GM21515 (cell line): ENCODE results near the gene ZACN.

ENCODE experiments used
- ATAC-seq: cut with Tn5 transposase; IDR thresholded peaks from one replicate; pipeline ENCODE4 v1.9.1; 2021; ENCODE audit not compliant: unreplicated experiment

Gene ZACN

DNA sequence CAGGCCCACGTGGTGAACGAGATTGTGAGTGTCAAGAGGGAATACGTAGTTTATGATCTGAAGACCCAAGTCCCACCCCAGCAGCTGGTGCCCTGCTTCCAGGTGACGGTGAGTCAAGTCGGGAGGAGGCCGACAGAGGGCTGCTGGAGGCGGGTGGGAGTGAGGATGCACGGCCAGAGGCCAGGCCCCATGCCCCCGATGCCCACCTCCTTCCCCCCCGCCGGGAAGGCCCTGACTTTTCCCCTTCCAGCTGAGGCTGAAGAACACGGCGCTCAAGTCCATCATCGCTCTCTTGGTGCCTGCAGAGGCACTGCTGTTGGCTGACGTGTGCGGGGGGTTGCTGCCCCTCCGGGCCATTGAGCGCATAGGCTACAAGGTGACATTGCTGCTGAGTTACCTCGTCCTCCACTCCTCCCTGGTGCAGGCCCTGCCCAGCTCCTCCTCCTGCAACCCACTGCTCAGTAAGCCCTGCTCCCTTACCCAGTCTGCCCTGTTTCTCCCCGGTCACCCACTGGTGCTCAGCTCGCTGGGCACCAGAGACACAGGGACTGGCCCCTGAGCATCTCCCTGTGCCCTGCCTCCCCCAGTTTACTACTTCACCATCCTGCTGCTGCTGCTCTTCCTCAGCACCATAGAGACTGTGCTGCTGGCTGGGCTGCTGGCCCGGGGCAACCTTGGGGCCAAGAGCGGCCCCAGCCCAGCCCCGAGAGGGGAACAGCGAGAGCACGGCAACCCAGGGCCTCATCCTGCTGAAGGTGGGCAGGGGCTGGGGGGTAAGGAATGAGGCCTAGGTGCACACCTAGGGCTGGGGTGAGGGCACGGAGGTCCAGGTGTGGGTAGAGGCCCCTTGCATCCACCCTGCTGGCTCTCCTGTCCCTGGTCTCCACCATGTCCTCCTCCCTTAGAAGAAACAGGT, 2.6 kb downstream of the ZACN start:
- ATAC-seq: no peak

DNA sequence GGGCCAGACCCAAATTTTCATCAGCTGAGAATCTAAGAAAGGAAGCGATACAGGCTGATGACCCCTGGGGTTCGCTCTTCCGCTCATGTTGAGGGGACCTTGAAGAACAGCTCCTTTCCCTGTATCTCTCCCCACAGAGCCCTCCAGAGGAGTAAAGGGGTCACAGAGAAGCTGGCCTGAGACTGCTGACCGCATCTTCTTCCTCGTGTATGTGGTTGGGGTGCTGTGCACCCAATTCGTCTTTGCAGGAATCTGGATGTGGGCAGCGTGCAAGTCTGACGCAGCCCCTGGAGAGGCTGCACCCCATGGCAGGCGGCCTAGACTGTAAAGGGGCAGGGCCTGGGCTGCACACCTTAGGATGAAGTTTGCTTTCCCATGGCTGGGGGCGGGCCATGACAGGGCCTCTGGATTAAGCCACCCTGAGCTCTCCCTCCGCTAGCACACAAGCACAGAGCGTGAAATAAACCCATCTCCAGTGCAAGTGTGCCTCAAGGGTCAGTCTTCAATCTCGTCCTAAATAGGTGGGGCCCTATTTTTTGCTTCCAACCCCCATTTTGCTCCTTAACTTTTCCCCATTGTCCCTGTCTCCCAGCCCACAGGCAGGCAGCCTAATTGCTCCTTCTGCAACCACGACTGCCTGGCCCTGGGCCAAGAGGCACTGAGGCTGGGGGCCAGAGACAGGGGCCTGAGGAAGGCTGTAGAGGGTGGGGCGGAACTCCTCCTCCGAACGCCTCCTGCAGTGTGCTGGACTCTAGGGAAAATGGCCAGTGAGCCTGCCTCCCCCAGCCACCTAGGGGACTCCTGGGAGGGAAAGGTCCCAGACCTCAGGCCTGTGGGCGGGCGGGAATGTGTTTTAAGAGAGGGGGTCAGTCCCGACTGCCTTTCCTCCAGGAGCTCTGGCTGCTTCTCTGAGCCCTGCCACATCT, 3.6 kb downstream of the ZACN start:
- ATAC-seq: no peak

DNA sequence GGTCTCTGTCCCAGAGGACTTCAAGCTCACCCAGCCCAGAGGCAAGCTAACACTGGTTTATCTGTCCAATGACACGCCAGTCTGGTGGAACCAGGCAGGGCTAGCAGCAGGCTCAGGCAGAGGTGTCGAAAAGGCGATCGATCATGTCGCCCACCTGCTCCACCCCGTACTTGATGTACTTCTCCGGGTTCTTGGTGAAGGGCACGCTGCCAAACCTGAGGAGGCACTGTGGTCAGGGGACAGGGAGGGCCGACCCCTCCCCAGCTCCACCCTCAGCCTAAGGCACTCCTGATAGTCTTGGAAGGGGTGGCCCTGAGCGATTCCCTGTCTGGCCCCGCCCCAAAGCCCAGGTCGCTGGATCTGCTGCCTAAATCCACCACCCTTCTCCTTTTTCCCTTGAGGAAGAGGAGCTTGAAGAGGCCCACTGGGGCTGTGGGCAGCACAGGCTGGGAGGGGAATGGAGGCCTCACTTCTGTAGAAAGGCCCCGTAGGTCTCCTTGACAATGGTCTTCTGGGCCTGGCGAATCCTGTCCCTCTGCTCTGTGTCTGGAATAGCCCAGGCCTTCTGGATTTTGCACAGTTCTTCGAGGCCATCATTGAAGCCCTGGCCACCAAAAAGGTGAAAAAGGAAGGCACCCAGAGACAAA, 4.7 kb downstream of the ZACN start:
- no peak for ATAC-seq

DNA sequence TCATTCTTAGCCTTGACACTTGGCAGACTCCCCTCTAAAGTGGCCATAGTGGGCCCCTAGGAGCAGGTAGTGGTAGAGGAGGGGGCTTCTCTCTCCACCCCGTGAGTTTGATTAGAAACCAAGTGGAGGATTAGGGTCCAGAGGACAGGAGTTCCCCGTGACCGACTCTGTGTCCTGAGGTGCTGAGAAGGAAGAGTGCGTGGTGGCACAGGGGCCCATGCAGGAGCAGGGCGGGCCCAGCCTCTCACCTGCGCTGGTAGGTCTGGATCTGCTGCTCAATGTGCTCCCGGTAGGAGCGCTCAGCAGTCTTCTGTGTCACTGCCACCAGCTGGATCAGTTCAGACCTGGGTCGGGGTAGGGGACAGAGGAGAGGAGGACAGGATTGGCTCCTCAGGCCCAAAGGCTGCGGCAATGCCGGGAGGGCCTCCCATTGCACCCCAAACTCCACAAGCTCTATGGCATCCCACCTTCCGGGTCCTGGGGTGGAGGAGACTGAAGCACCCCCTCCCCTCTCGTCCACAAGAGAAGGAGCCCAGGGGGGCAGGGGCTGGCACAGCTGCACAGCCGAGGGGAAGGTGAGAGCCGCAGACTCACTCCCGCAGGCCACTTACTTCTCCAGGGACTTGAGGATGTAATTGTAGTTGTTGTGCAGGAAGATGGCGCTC, 6.2 kb downstream of the ZACN start:
- no peak for ATAC-seq

DNA sequence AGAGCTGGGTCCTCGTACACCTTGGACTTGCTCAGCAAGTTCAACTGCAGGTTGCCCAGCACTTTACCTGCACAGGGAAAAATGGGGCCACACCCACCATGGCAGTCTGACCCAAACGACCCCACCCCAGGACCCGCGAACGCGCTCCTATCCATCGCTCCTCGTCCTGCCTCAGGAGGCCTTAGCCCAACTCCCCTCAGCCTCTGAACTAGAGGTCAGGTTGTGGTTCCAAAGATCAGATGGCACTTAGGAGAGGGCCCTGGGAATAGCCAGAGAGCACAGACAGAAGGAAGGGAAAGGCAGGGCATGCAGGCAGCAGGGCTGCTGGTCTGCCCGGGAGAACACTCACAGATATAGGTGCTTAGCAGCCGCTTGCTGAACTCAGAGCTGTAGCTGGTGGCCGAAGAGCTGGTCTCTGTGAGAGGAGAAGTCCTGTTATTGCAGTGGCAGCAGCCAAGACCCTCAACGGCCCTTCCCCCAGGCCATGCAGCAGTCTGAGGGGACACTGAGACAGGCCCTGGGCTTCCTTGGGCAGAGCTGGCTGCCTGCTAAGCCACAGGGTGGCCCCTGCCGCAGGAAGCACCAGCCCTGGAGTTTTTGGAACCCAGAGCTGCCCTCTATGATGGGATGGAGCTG, 6.9 kb downstream of the ZACN start:
- no peak for ATAC-seq

DNA sequence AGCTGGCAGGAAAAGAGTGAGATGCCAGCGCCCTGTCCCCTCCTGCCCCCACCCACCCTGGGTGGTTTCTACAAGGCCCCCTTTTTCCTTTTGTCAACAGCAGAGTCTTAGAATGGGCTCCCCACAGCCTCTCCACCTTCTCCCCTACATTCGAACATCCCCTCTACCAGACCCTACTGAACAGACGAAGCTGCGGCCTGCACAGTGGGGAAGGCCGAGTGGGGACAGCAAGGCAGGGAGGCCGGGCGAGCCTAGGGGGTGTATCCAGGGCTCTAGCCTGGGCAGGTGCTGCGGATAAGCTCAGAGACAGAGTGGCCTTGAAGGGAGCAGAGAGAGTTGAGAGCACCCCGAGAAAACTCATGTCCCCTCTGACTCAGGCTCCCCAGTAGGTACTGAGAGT, 7.4 kb downstream of the ZACN start:
- no peak for ATAC-seq

DNA sequence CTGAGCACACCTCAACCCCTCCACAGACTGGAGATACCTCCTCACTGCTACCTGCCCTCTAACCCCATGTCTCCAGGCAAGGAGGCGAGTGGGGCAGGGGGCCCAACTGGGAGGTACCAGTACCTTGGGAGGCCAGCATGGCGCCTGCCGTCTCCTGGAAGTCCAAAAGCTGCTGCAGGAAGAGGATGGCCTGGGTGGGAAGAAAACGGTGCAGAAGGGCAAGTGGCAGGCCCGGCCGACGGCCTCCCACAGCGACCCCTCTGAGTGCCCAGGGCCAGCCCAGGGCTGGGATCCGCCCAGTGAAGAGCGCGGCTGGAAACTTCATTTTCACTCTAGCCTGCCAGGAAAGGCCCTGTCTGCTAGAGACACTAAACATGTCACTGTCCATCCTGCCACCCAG, 8.5 kb downstream of the ZACN start:
- ATAC-seq: no peak

DNA sequence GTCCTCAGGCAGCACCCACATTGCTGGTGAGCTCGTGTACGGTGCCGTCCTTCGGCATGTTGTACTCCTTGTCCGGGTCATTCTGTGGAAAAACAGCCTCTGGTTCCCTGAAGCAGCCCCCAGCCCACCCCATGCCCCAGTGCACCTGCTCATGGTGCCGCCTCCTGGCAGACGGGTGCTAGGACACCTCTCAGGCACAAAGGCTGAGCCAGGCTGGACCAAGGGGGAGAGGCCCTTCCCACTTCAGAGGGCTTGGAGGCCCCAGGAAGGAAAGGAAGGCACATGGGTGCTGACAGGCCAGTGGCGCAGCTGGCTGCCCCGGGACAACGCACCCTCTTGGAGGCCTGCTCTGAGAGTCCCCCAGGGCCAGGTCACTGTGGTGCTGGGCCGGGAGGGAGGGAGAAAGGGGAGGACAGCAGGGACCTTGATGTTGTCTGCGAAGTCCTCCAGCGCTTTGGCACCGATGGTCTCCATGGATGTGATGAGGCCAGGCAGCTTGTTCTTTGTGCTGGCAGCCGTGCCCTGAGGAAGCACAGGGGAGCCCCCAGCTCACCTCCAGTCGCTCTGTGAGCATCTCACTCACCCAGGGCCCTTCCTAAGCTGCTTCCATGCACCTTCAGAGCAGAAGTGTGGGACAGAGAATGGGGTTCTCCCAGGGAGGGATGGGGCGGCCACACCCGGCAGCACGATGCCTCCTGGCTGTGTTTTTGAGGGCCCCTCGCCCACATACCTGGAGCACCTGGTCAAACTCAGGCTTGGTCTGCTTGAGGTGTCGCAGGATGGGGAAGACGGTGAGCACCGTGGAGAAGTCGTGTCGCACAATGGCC, 9.3 kb downstream of the ZACN start:
- ATAC-seq: no peak

DNA sequence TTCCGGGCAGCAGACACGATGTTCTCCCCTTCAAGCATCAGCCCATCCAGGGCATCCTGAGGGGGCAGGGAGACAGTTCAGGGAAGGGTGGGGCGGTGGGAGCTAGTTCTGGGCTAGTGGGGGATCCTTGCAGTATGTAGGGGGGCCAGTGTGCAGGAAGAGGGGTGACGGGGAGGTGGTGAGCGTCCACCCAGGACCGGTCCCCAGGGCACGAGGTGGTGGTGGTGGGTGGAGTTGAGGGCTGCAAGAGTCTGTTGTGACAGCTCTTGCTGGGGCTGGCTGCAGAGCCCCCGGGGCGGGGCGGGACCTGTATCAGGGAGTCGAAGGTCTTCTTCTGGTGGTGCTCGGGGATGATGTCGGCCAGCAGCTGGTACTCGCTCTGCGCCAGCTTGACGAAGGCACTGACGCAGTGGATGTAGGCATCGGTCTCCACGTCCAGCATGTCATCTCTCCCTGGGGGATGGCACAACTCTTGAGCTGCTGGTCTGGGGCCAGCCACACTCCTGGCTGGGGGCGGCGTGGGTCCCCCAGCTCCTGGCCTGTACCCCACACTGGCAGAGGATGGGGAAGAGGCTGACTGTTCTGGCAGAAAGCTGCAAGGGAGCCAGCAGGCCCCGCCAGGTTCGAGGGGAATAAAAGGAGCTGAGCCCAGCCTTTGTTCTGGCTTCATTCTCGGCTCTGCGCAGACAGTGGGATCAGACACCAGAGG, 10.0 kb downstream of the ZACN start:
- no peak for ATAC-seq

DNA sequence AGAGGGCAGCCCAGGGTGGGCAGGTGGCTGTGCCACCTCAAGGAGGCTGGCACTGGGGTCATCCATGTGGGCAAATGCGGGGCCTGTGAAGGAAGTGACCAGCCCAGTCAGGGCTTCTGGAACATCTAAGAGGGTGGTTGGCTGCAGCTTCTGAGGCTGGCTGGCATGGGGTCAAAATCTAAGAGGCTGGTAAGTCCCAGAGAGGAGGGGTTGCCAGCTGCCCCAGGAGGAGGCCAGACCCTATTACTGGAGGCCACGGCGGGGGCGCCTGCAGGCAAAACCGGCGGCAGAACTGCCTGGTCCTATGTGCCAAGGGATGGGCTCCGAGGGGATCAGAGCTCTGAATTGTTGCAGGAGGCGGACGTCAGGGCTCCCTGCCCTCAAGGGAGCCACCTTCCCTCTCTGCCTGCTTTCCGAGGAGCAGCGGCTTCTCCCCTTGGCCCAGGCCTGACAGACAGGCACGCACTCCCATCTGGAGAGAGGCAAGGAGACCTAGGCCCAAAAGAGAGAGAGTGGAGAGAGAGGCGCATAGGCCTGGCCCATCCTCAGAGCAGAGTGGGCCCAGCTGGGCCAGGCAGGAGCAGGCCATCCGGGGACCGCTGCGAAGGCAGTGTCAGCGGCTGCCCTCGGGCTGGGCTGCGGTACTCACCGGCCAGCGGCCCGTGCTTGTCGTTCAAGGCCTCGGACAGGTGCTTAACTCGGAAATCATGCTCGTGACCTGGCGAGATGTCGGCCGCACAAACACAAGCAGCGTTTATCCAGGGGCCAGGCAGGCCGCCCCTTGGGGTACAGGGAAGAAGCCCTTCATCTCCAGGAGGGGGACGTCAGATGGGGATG, 10.9 kb downstream of the ZACN start:
- ATAC-seq: no peak

DNA sequence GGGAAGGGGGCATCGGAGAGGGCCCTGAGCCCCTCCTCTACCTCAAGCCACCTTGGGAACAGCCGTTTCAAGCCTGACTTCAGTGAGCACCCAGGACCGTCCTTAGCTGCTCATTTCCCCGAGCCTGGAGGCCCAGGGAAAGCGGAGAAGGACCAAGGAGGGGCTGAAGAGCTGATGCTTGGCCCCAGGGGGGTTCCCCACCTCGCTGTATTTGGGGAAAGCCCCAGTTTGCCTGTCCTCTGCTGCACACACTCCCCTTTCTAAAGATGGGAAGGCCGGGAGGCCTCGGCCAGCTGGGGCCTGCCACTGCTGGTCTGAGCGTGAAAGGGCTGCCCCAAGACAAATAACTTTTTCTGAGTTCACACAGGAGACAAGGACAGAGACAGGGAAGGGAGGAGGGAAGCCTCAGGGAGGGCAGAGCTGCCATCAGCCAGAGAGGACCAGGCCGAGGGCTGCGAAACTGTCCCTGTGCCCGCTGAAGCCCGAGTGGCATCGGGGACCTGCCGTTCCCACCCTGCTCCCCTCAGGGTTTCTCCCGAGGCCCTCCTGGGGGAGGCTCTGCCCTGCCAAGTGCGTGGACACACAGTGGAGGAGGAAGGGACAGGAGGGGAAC, 11.6 kb downstream of the ZACN start:
- ATAC-seq: no peak

DNA sequence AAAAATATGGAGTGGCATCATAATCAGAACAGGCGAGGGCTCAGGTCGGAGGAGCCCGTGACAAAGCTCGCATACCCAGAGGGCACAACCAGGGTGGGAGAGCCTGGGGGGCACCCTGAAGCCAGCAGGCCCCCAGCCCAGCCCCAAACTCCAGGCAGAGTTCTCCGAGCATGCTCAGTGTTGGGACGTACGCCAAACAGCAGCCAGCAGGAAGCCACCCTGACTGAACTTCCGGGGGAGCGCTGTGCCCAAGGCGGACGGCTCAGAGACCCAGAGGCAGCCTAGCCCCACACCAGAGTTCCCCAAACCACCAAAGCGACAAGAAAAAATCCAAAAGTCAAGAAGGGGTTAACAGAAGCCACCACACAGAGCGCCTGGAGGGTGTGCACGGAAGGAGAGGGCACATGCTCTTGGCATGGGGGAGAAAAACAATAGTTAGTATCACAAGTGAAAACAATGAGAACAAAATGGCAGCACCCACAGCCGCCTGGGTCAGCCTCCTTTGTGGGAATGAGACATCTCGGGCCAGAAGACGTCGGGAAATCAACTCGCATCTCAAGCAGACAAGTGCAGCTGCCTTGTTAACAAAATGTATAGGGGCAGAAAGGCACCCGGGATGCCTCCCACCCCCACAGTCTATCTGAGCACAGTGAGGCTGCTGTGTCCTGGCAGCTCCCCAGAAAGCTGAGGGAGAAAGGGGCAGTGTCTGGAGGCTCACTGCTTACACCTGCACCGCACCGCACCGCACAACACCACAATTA, 12.7 kb downstream of the ZACN start:
- ATAC-seq: no peak

DNA sequence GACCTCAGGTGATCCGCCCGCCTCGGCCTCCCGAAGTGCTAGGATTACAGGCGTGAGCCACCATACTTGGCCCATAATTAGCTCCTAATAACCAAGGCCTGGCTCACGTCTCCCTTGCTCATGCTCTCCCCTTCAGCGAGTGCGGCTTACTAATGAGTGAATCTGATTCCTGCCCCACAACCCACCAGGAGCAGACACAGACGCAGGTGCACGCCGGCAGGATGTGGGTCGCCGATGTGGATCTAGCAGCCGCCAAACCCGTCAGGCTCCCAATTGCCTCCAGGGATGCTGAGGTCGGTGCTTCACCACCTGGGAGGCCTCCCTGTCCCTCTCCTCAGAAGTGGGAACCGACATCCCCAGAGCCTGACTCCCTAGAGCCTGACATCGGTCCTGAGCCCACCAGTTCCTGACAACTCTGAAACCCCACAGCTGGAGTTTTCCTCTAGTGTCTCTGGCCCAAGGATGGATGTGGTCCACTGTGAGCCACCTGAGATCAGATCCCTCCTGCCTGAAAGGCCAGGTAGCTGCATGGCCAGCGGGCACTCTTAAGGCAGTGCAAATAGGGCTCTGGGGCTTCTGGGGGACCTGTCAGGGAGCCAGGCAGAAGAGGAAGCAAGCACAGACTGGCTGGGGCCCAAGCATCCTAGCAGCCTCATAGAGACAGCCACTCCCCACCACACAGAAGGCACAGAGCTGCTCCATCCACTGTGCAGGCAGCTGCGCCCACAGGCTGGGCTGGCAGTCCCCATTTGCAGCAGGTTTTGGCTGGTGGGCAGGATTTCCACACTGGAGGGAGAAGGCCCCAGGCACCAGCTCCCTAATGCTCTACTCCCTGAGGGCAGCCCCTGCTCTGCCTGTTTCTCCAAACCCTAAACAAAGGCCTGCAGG, 13.8 kb downstream of the ZACN start:
- ATAC-seq: no peak

DNA sequence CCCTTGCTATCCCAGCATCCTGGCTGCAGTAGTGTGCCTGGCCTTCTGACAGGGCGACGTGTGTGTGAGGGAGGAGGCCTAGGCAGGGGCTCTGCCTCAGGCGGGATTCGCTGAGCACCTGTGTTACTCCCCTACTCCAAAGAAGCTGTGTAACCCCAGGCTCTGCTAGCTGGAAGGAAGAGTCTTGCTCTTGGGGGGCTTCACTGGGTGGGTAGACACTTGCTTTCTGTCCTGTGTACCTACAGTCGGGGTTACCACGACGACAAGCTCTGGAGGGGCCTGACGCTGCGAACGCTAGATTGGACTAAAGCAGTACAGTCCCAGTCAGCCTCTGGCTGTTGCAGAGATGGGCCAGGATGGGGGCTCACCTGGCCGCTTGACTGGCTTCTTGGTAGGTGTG, 15.1 kb downstream of the ZACN start:
- no peak for ATAC-seq

DNA sequence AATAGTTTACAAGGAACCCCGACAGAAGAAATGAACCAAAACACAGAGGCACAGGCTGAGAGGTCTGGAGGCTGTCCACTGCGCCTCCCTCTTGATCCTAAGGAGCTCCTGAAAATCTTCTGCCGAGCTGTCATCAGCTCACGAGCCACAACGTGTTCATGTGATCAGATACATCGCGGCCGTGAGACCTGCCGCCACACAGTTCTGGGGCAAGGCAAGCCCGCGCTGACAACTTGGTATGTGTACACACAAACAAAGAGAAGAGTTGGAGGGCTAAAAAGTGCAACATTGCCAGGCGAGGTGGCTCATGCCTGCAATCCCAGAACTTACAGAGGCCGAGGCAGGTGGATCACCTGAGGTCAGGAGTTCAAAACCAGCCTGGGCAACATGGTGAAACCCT, 17.0 kb downstream of the ZACN start:
- ATAC-seq: no peak

DNA sequence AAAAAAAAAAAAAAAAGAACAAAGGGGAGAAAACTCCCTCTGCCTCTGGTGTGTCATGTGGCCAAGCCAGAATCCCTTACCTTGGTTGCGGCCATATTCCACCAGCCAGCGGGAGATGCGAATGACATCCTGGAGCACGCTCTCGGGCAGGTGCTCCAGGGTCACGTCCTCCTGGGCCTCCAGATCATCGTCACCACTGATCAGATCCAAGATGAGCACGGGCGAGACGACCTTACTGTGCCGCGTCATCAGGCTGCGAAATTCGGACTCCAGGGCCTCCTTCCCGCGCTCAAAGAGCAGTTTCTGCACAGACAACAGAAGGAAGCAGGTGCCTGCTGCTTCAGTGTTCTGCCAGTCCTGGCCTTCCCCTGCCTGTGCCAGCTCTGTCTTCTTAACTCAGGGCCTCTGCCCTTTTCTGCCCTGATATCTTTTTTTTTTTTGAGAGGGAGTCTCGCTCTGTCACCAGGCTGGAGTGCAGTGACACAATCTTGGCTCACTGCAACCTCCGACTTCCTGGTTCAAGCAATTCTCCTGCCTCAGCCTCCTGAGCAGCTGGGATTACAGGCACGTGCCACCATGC, 18.8 kb downstream of the ZACN start:
- ATAC-seq: no peak
